Small intestine (tissue), 7 donors: ENCODE results near the gene ATRAID. TPM values are rescaled to one million over a fixed set of nuclear protein-coding genes. Genes with fewer than 3 reads are reported as not detected.

ENCODE experiments used
- DNase-seq, 2 donors: peaks; one replicate each; pipeline versions ENCODE4 v3.0.0 to v3.0.0-alpha.2; 2013
- FAIRE-seq: peaks from 2 replicates; lab custom pipeline; 2012; peaks lifted over from hg19 to GRCh38; lab: Jason Lieb, UNC
- H3K27ac ChIP-seq, 3 donors: one replicate each; pipeline ENCODE4 v1.5.1; 2013; ENCODE audit warnings: low read length in 2 of 3, mild to moderate bottlenecking in 2 of 3, control low read depth in 1 of 3, inconsistent platforms in 1 of 3, low read depth in 1 of 3, moderate library complexity in 1 of 3
- H3K27me3 ChIP-seq, 3 donors: one replicate each; pipeline ENCODE4 v1.6.1; 2013; ENCODE audit warnings: low read length in 3 of 3, inconsistent platforms in 1 of 3; ENCODE audit not compliant: control insufficient read depth in 3 of 3, insufficient read depth in 3 of 3
- H3K36me3 ChIP-seq, 3 donors: one replicate each; pipeline ENCODE4 v1.6.1; 2013; ENCODE audit warnings: low read length in 3 of 3, inconsistent platforms in 1 of 3, low read depth in 1 of 3, mild to moderate bottlenecking in 1 of 3, moderate library complexity in 1 of 3; ENCODE audit not compliant: control insufficient read depth in 3 of 3, insufficient read depth in 2 of 3
- H3K4me1 ChIP-seq, 3 donors: one replicate each; pipeline ENCODE4 v1.6.1; 2013; ENCODE audit warnings: low read length in 2 of 3, inconsistent platforms in 1 of 3, low read depth in 1 of 3, mild to moderate bottlenecking in 1 of 3, moderate library complexity in 1 of 3; ENCODE audit not compliant: control insufficient read depth in 3 of 3, insufficient read depth in 2 of 3
- H3K4me3 ChIP-seq, 3 donors: one replicate each; pipeline ENCODE4 v1.5.1; 2013; ENCODE audit warnings: low read length in 3 of 3, control low read depth in 1 of 3, inconsistent platforms in 1 of 3, low read depth in 1 of 3, mild to moderate bottlenecking in 1 of 3, moderate library complexity in 1 of 3
- H3K9me3 ChIP-seq, 2 donors: one replicate each; pipeline ENCODE4 v1.6.1; 2013; ENCODE audit warnings: low read depth in 1 of 2, low read length in 1 of 2; ENCODE audit not compliant: control insufficient read depth in 2 of 2, insufficient read depth in 1 of 2
- WGBS, 3 donors: extraction: QIAGEN DNeasy Blood & Tissue Kit; methylation state at CpG; one replicate each; pipeline ENCODE4 v1.1.7; 2013; 5-methylcytosine and 5-hydroxymethylcytosine counted together
- polyA plus RNA-seq, 4 donors: library from polyadenylated mRNA; stranded (reverse) in 3 of 4; unstranded in 1 of 4; fragments of 200-250 nt in 3 of 4; fragments of 120-200 nt in 1 of 4; gene quantifications; one replicate each; pipeline versions ENCODE4 v1.2.1 to v1.2.3, GENCODE V29; 2013
- donor health status: healthy with polysubstance abuse.
- donor health status: control.
- donor health status: control.
- donor health status: Bipolar disorder and iron deficiency.
- donor health status: healthy.

The ATRAID gene
- polyA plus RNA-seq, 4 donors: 89.2 to 151 (median 109) TPM

GRCh38 chr2:27261926-27262298 lies 50.1 kb downstream of the ATRAID start:
- Histone ChIP-seq H3K27ac (no peak overlapping the region), H3K27me3 (peaks cover 19 to 92% (median 32%) of the 10 kb centered on the region in 3 donors), H3K4me3 (peak overlapping the region in 1 of 3 donors; percentile 54), H3K36me3 (no peaks in the 10 kb centered on the region), H3K4me1 (peaks cover 2 to 12% (median 5%) of the 10 kb centered on the region in 3 donors), H3K9me3 (no peaks in the 10 kb centered on the region)
- 1 to 8% (median 3%) methylated on average over 5 to 40 of the region's 40 CpGs for WGBS, 3 donors
- FAIRE-seq (no peak), DNase-seq (no peak)

GRCh38 chr2:27262379-27263286 lies 50.8 kb downstream of the ATRAID start, which contains the start of gene SLC30A3:
TSS of gene SLC30A3 (minus strand) at chr2:27263047. CDS start at chr2:27262906, 141 bp downstream.
- peaks cover 19 to 91% (median 32%) of the 10 kb centered on the region in 3 donors for H3K27me3 ChIP-seq
- DNase-seq: peak; percentile 60 to 70
- H3K4me1 ChIP-seq: peaks cover 2 to 12% (median 5%) of the 10 kb centered on the region in 3 donors
- FAIRE-seq: no peak
- WGBS, 3 donors: 1% methylated on average over 68 to 96 of the region's 96 CpGs
- H3K36me3 ChIP-seq: no peaks in the 10 kb centered on the region
- H3K9me3 ChIP-seq: no peaks in the 10 kb centered on the region
- H3K27ac ChIP-seq: no peak within 1 kb of the TSS
- H3K4me3 ChIP-seq: peak within 1 kb of the TSS; percentile 11 to 54 (median 24)

GRCh38 chr2:27263287-27264252 lies 51.7 kb downstream of the ATRAID start:
- DNase-seq (peak in 1 of 2 donors; percentile 15), FAIRE-seq (no peak)
- H3K4me1 ChIP-seq: peaks cover 2 to 12% (median 5%) of the 10 kb centered on the region in 3 donors
- 2 to 5% (median 2%) methylated on average over 46 of the region's 46 CpGs for whole genome bisulfite sequencing, 3 donors
- H3K4me3 ChIP-seq: peak overlapping the region in 2 of 3 donors; percentile 11 to 54
- H3K27ac ChIP-seq: no peak overlapping the region
- no peaks in the 10 kb centered on the region for H3K9me3 ChIP-seq
- H3K27me3 ChIP-seq: peaks cover 18 to 86% (median 32%) of the 10 kb centered on the region in 3 donors
- no peaks in the 10 kb centered on the region for H3K36me3 ChIP-seq

GRCh38 chr2:27264253-27264752 lies 52.5 kb downstream of the ATRAID start:
- Histone ChIP-seq H3K9me3 (no peaks in the 10 kb centered on the region), H3K4me1 (peaks cover 2 to 12% (median 5%) of the 10 kb centered on the region in 3 donors), H3K36me3 (no peaks in the 10 kb centered on the region), H3K27me3 (peaks cover 14 to 84% (median 32%) of the 10 kb centered on the region in 3 donors), H3K4me3 (peak overlapping the region in 2 of 3 donors; percentile 9 to 32), H3K27ac (no peak overlapping the region)
- no peak for FAIRE-seq
- peak in 1 of 2 donors; percentile 22 for DNase-seq
- 1% methylated on average over 33 to 38 of the region's 38 CpGs for WGBS, 3 donors

GRCh38 chr2:27264753-27265535 lies 53.1 kb downstream of the ATRAID start:
- H3K4me3 ChIP-seq: peak overlapping the region in 2 of 3 donors; percentile 9 to 32
- no peaks in the 10 kb centered on the region for H3K36me3 ChIP-seq
- WGBS, 3 donors: 4 to 5% (median 4%) methylated on average over 53 to 56 of the region's 56 CpGs
- peaks cover 2 to 12% (median 5%) of the 10 kb centered on the region in 3 donors for H3K4me1 ChIP-seq
- FAIRE-seq (no peak), DNase-seq (peak; percentile 43 to 78)
- no peak overlapping the region for H3K27ac ChIP-seq
- no peaks in the 10 kb centered on the region for H3K9me3 ChIP-seq
- H3K27me3 ChIP-seq: peaks cover 14 to 78% (median 30%) of the 10 kb centered on the region in 3 donors

- Histone ChIP-seq H3K4me1 (peaks cover 2 to 12% (median 5%) of the 10 kb centered on the region in 3 donors), H3K36me3 (no peaks in the 10 kb centered on the region), H3K27ac (no peak overlapping the region), H3K27me3 (peaks cover 14 to 77% (median 25%) of the 10 kb centered on the region in 3 donors), H3K9me3 (no peaks in the 10 kb centered on the region), H3K4me3 (no peak overlapping the region)
- no peak for DNase-seq
- FAIRE-seq: no peak
Observed at GRCh38 chr2:27265536-27265870, 53.7 kb downstream of the ATRAID start.
